Gastroesophageal sphincter (tissue), 3 donors: ENCODE data around the gene KHDRBS2.

Source experiments
- POLR2A ChIP-seq, 2 donors: fragments of 450-650 bp; IDR thresholded peaks; one replicate each; pipeline ENCODE4 v1.6.1; 2017; ENCODE audit warnings: antibody characterized with exemption in 2 of 2, mild to moderate bottlenecking in 2 of 2, moderate library complexity in 1 of 2
- POLR2AphosphoS5 ChIP-seq: sonication (generic); formaldehyde crosslinking; IDR thresholded peaks from one replicate; pipeline ENCODE4 v1.6.1; 2017; ENCODE audit warnings: antibody characterized with exemption
- TF ChIP-seq, protein P1 (sequence below), 4 experiments: fragments of 200-600 bp in 2 of 4; fragments of 450-650 bp in 2 of 4; sonication (generic) in 1 of 4; IDR thresholded peaks; one replicate each; pipeline ENCODE4 v1.5.1; 2017 to 2019; ENCODE audit warnings: antibody characterized with exemption in 4 of 4, mild to moderate bottlenecking in 2 of 4, moderate library complexity in 2 of 4

DNA sequence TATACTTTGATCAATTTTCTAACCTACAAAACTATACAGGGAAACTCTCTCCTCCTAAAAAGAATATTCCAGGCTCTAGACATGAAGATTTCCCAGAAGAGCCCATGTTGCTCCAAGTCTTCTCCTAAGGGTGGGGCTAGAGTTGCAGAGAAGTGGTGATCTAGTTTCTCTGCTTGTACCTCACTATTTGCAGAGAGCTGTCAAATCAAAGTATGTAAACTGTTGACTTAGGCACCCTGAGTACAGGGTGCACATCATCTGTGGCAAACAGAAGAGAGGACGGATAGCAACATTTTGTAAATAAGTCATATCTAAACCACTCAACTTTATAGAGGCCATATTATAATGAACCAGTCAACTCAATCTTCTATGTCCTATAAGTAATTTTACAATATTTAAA lies 250.1 kb downstream of the KHDRBS2 start:
- TF ChIP-seq, protein P1, sequence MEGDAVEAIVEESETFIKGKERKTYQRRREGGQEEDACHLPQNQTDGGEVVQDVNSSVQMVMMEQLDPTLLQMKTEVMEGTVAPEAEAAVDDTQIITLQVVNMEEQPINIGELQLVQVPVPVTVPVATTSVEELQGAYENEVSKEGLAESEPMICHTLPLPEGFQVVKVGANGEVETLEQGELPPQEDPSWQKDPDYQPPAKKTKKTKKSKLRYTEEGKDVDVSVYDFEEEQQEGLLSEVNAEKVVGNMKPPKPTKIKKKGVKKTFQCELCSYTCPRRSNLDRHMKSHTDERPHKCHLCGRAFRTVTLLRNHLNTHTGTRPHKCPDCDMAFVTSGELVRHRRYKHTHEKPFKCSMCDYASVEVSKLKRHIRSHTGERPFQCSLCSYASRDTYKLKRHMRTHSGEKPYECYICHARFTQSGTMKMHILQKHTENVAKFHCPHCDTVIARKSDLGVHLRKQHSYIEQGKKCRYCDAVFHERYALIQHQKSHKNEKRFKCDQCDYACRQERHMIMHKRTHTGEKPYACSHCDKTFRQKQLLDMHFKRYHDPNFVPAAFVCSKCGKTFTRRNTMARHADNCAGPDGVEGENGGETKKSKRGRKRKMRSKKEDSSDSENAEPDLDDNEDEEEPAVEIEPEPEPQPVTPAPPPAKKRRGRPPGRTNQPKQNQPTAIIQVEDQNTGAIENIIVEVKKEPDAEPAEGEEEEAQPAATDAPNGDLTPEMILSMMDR (IDR thresholded peaks at IDR 0.05) = no peak
- TF ChIP-seq POLR2A (IDR thresholded peaks at IDR 0.05) (no peak), POLR2AphosphoS5 (no peak)
